GM18502 (cell line): ENCODE measurements around the gene MYOF.
"Not testable (repeated sequence)": the region's sequence is repeated elsewhere in the genome, so short reads cannot be mapped to it uniquely, and the experiment has no call there.

Source experiments
- ATAC-seq: cut with Tn5 transposase; IDR thresholded peaks from one replicate; pipeline ENCODE4 v1.9.1; 2021; ENCODE audit warnings: mild to moderate bottlenecking; ENCODE audit not compliant: unreplicated experiment, poor library complexity

Gene MYOF

GRCh38 chr10:93478873-93479272 lies 3.3 kb downstream of the MYOF start:
- no peak for ATAC-seq

GRCh38 chr10:93476756-93477155 lies 5.4 kb downstream of the MYOF start:
- ATAC-seq: no peak

DNA sequence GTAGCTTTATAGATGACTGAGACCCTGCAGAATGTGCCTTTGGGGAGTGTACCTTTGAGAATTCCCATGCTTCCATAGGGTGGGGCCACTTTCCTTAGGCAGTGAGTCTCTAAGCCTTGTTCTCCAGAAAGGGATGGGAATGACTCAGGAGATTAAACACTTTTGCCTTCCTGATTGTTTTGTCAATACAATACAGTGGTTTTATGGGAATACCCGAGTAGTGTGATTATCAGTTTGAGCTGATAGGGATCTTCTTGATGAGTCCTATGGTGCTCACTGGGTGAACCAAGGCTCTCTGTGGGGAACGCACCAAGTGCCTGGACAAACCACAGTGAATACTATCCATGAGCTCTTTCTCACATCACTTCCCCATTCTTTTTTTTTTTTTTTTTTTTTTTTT lies 6.3 kb downstream of the MYOF start:
- no peak for ATAC-seq

DNA sequence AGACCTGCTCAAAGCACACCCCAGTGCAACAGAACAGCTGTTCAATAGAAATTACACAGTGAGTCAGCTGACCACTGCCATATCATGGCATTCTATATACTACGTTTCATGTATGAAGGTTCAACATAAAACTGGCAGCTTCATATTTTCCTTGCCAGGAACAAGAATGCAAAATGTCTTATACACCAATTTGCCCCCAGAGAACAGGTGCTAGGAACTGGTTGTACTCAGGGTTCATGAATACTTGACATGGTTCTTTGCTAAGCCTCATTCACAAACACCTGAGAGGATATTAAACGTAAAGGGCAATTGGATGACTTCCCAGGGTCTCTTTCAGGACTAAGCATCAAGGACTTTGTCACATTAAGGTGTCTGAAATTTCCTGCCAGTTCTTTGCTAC lies 6.9 kb downstream of the MYOF start:
- ATAC-seq: no peak

DNA sequence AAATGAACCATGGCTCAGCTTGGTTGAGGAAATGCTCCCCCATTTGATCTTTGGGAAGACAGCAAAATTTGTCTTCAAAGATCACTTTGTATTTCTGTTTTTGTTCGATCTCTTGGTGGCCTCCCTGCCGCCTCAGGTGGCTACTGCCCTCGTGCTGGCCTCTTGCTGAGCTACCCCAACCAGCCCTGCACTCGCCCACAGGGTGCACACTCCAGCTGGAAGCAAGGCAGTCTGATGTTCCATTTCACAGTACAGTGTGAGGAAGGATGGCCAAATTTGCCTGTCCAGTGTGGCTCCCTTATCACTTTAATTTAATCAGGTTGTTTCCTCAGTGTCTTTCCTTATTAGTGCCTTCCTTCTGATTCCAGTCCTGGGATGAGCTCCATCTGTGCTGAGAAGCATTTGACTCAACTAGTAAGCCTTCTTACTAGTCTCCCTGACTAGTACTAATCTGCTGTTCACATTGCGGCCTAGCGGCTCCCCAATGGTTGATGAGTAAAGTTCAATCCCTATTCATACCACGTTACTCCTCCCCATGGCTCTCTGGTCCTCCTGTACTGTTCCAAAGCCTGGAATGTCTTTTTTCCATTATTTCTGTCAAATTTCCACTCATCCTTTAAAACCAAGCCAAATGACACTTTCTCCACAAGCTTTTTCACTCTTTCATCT lies 8.2 kb downstream of the MYOF start:
- no peak for ATAC-seq

- no peak for ATAC-seq
These were observed 9.0 kb downstream of the MYOF start for GRCh38 chr10:93473161-93473560.

DNA sequence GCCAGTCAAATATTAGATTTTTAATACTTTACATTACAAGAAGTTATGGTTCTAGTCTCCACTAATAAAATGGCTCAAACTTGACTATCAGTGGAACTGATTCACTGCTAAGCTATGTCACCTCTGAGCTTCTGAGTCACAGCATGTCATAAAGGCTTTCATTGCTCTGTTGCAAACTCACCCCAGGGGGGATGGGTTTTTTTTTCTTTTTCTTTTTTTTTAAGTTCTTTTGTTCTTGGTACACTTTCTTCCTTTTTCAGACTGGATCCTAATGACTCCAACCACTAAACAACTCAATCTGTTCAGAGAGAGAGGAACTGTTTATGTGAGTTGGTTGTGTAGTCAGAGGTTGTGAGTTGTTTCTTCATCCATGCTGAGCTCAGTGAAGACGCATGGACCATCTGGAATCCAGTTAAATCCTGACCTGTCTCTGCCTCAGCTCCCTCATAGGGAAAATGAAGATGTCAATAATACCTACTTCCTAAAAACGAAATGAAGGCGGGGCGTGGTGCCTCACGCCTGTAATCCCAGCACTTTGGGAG lies 11.0 kb downstream of the MYOF start:
- ATAC-seq: no peak

- ATAC-seq: no peak
These were observed 12.7 kb downstream of the MYOF start for GRCh38 chr10:93469454-93469853.

DNA sequence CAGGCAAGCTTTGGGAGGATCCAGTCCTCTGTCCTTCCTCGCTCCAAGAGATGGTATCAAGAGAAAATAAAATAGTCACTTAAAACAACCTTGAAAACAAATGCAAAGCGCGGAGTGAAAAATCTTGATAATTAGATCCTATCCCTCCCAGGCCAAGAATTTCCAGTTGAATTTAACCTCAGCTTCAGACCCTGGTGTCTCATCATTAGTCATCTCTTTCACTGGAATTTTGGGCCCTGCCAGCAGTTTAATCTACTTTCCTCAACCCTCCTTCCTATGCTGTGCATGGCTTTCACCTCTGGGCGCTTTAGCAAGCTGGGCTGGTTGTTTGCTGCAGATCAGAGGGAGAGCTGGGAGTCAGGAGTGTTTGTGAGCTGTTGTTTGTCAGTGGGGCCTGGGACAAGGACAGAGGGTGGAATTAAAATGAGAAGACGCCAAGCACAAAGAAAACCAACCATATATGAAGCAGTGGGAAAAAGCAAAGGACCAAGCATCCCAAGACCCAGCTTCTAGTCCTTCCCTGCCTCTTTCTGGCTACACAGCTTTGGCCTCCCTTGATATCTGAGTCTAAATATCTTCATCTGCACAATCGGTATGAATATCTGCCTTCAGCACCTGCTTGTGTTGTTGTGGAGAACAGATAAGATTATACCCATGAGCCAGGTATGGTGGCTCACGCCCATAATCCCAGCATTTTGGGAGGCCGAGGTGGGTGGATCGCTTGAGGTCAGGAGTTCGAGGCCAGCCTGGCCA lies 13.5 kb downstream of the MYOF start:
- no peak for ATAC-seq

DNA sequence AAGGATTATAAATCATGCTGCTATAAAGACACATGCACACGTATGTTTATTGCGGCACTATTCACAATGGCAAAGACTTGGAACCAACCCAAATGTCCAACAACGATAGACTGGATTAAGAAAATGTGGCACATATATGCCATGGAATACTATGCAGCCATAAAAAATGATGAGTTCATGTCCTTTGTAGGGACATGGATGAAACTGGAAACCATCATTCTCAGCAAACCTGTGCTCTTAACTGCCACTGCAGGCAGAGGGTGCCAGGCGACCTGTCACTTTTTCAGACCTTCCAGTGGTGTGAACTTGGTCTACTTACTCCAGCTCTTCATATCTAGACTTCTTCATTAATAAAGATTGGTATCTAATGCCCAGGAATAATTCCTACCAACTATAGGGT lies 14.5 kb downstream of the MYOF start:
- not testable (repeated sequence) for ATAC-seq

- ATAC-seq: no peak
These were observed 16.1 kb downstream of the MYOF start for GRCh38 chr10:93465806-93466675.

DNA sequence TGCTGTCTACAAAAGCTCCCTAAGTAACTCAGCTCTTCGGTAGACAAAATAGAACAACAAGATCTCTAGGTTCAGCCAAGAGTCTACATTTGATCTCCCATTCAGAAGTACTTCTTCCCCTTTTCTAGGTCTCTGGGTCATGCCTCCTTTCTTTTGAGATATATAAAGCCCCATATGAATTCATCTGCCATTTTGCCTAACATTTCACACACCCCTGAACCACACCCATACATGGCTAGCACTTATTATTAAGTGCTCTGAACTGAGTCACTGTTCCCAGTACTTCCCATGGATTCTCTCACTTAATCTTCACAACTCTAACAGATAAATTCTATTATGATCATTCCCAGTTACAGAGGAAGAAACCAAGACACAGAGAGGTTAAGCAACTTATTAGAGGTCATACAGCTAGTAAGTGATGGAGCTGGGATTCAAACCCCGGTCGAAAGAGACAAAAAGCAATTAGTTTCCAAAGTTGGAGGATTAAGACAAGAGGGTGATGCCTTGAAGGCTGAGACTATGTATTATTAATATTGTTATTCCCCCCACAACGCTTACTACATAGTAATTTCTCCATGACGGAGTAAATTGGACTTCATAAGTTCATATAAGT lies 17.3 kb downstream of the MYOF start:
- ATAC-seq: no peak

- ATAC-seq: no peak
These were observed 18.2 kb downstream of the MYOF start for GRCh38 chr10:93463723-93464476.

DNA sequence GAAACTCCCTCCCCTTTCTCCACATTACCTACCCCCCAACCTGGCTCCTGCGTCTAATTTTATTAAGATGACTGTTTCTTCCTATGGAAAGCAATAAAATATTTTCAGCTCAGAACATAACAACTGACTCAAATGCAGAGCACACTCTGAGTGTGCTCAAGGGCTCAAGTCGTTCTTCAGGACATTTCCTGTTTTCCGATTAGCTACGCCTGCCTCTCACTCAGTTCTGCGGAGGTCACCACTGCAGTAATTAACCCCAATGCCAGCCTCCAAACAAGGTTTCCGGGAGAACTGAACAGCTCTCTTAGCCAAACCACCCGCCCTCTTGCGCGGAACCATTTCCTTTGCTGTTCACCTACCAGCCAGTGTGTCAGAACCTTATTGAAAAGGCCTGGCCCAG lies 19.3 kb downstream of the MYOF start:
- ATAC-seq: no peak

- no peak for ATAC-seq
These were observed 19.8 kb downstream of the MYOF start for GRCh38 chr10:93462371-93462770.

DNA sequence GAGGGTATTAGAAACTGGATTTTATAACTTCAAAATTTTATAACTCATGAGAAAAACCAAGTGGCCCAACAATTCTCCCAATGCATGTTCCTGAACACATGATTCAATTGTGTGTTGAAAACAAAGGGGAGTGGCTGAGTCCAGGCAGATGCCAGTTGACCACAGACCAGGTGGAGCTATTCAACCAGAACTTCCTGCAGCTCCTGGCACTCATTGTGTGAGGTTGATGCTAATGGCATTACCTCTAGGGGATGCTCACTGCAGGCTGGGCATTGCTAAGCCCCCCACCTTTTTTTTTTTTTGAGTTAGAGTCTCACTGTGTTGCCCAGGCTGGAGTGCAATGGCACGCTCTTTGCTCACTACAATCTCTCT lies 20.3 kb downstream of the MYOF start:
- no peak for ATAC-seq

DNA sequence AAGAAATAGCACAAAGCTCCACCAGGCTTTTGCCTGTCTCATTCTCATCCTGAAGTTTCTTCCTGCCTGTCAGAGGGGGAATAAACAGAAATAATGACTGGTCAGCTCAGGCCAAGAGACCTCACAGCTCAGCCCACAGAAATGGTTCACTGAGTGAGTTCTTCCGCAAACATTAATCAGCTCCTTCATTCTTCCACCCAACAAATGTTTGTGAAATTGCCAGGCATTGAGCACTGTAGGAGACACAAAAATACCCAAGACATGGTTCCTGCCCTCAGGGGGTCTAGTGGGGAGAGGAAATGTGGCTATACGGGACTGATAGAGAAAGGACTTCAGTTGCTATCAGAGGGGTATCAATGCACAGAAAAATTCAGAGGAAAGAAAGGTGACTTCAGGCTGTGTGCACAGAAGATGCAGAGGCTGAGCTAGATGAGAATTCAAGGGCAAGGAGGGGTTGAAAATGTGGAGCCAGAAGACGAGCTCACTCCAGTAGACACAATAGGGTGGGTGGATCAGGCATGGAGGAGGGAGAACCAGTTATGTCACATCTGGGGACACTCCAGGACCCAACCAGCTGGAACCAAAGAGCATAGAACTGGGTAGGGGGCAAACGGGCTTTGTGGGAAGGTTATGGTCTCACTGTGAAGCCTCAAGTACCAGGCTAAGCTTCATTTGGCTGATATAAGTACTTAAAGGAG lies 20.9 kb downstream of the MYOF start:
- no peak for ATAC-seq

- no peak for ATAC-seq
These were observed 22.7 kb downstream of the MYOF start for GRCh38 chr10:93459466-93459865.

DNA sequence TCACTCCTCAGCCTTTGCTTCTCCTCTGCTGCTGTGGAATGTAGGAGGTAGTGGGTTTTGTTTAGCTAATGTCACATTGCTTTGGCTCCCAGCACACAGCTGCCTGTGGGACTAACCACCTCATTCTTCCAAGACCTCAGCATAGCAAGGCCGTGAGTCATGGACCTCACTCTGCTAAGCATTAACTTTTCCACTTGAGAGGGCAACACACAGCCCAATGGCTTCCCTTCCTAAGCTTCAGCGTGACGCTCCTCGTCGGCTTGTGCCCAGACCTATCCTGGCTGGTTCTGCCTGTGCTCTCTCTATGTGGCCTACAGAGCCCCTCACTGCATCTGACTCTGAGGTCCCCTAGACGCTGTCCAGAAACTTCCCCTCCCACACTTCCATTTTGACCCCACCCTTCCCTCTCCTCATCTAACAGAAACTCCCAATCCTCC lies 23.3 kb downstream of the MYOF start:
- no peak for ATAC-seq
